ENCODE data around the gene ATOSA.

The ATOSA gene

GRCh38 chr15:52652286-52652685 is 26.9 kb downstream of the ATOSA start:
- no peak for DNase-seq (ENCODE audit: low spot score)

GRCh38 chr15:52651868-52652267 is 27.3 kb downstream of the ATOSA start:
- DNase-seq (ENCODE audit: low spot score), result peak; percentile 84

- no peak for DNase-seq (ENCODE audit: low spot score)
Observed at GRCh38 chr15:52651114-52651513, 28.1 kb downstream of the ATOSA start.

- no peak for DNase-seq (ENCODE audit: low spot score)
Observed at GRCh38 chr15:52649686-52650085, 29.5 kb downstream of the ATOSA start.

- no peak for DNase-seq (ENCODE audit: low spot score)
Observed at GRCh38 chr15:52645916-52646315, 33.3 kb downstream of the ATOSA start.

GRCh38 chr15:52642386-52643361 is 36.5 kb downstream of the ATOSA start:
- peak; percentile 13 for DNase-seq (ENCODE audit: low spot score)

GRCh38 chr15:52636459-52636858 is 42.7 kb downstream of the ATOSA start:
- DNase-seq (ENCODE audit: low spot score), result peak; percentile 4

GRCh38 chr15:52635908-52636307 is 43.3 kb downstream of the ATOSA start:
- DNase-seq (ENCODE audit: low spot score), result no peak

All from AG08396 (cell line).